HL-60 (cell line): Measurements from ENCODE around the gene ABLIM1.

ENCODE experiments used
- DNase-seq, 2 experiments: peaks; one replicate each; pipeline ENCODE4 v3.0.0-alpha.2; 2010 to 2020; ENCODE audit warnings: low read depth in 1 of 2, low spot score in 1 of 2
- H3K27ac ChIP-seq: fragments of 250-450 bp; sonication (Bioruptor Pico); replicated peaks from 2 replicates; pipeline ENCODE4 v1.5.1; 2020; ENCODE audit warnings: mild to moderate bottlenecking, moderate library complexity
- H3K27me3 ChIP-seq: fragments of 250-450 bp; sonication (Bioruptor Pico); 2 replicates; pipeline ENCODE4 v1.5.1; 2021; ENCODE audit warnings: mild to moderate bottlenecking, moderate library complexity; ENCODE audit not compliant: insufficient read depth, poor library complexity, severe bottlenecking
- H3K4me3 ChIP-seq: replicated peaks from 2 replicates; pipeline ENCODE4 v1.5.1; 2011; ENCODE audit warnings: mild to moderate bottlenecking, control low read depth, low read length; ENCODE audit not compliant: insufficient read depth
- CTCF ChIP-seq: IDR thresholded peaks from one replicate; pipeline ENCODE4 v1.5.1; 2011; ENCODE audit warnings: low read length, control low read depth, inconsistent platforms; ENCODE audit not compliant: insufficient read depth
- GABPA ChIP-seq: IDR thresholded peaks from 2 replicates; pipeline ENCODE4 v1.6.1; 2012; ENCODE audit warnings: low read depth
- POLR2AphosphoS5 ChIP-seq: IDR thresholded peaks from 2 replicates; pipeline ENCODE4 v1.6.1; 2012; ENCODE audit warnings: low read depth
- SPI1 ChIP-seq: IDR thresholded peaks from 2 replicates; pipeline ENCODE4 v1.6.1; 2012; ENCODE audit warnings: low read depth, mild to moderate bottlenecking, borderline replicate concordance
- TF ChIP-seq, protein P1 (sequence below): IDR thresholded peaks from 2 replicates; pipeline ENCODE4 v1.6.1; 2012; ENCODE audit warnings: low read depth; ENCODE audit not compliant: insufficient replicate concordance

Gene ABLIM1

GRCh38 chr10:114517368-114518250, 140.5 kb downstream of the ABLIM1 start:
- no peak for DNase-seq
- Histone ChIP-seq H3K4me3 (no peak overlapping the region), H3K27me3 (no peaks in the 10 kb centered on the region), H3K27ac (no peak overlapping the region)
- TF ChIP-seq POLR2AphosphoS5 (no peak), CTCF (no peak)
- TF ChIP-seq, protein P1, sequence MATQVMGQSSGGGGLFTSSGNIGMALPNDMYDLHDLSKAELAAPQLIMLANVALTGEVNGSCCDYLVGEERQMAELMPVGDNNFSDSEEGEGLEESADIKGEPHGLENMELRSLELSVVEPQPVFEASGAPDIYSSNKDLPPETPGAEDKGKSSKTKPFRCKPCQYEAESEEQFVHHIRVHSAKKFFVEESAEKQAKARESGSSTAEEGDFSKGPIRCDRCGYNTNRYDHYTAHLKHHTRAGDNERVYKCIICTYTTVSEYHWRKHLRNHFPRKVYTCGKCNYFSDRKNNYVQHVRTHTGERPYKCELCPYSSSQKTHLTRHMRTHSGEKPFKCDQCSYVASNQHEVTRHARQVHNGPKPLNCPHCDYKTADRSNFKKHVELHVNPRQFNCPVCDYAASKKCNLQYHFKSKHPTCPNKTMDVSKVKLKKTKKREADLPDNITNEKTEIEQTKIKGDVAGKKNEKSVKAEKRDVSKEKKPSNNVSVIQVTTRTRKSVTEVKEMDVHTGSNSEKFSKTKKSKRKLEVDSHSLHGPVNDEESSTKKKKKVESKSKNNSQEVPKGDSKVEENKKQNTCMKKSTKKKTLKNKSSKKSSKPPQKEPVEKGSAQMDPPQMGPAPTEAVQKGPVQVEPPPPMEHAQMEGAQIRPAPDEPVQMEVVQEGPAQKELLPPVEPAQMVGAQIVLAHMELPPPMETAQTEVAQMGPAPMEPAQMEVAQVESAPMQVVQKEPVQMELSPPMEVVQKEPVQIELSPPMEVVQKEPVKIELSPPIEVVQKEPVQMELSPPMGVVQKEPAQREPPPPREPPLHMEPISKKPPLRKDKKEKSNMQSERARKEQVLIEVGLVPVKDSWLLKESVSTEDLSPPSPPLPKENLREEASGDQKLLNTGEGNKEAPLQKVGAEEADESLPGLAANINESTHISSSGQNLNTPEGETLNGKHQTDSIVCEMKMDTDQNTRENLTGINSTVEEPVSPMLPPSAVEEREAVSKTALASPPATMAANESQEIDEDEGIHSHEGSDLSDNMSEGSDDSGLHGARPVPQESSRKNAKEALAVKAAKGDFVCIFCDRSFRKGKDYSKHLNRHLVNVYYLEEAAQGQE, result no peak

DNA sequence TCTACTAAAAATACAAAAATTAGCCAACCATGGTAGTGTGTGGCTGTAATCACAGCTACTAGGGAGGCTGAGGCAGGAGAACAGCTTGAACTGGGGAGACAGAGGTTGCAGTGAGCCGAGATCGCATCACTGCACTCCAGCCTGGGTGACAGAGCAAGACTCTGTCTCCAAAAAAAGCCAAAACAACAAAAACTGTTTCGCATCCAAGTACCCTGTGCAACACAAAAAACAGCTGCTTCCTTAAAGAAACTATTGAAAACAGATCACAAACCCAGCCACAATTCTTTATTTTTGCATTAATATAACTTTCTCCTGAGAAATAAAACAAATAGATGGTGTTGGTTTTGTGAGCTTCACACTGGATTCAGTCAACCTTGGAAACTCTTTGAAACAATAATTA, 141.7 kb downstream of the ABLIM1 start:
- TF ChIP-seq GABPA (no peak), SPI1 (no peak), CTCF (no peak), POLR2AphosphoS5 (no peak)
- TF ChIP-seq, protein P1, result no peak
- no peak for DNase-seq
- no peak overlapping the region for H3K4me3 ChIP-seq
- H3K27ac ChIP-seq, result no peak overlapping the region
- H3K27me3 ChIP-seq, result no peaks in the 10 kb centered on the region

DNA sequence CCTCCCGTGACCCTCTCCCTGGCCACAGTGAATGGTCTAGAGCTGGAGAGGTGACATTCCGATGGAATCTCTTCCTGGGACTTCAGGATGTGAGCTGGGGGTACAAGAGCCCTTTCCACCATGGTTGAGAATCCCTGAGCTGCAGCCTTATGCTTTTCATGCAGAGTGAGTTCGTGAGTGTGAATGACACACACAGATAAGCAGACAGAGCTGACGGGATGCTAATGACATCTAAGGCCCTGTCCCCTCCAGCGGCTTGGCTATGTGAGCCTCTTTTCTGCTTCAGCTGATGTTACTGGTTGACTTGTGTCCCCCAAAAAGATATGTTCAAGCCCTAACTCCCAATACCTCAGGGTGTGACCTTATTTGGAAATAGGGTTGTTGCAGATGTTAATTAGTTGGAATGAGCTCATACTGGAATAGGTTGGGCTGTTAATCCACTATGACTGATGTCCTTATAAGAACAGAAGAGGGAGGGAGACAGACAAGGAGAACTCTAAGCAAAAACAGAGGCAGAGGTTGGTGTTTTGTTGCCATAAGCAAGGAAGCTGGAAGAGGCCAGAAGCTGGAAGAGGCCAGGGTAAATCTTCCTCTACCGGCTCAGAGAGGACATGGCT, 142.7 kb downstream of the ABLIM1 start:
- Histone ChIP-seq H3K4me3 (no peak overlapping the region), H3K27me3 (no peaks in the 10 kb centered on the region), H3K27ac (no peak overlapping the region)
- no peak for DNase-seq
- no peak for TF ChIP-seq CTCF
- TF ChIP-seq, protein P1, result no peak
